Sigmoid colon (tissue), 4 donors: ENCODE measurements around the gene TNC.
"Not testable (repeated sequence)": the region's sequence is repeated elsewhere in the genome, so short reads cannot be mapped to it uniquely, and the experiment has no call there.

Experiments
- CTCF ChIP-seq, 4 experiments: fragments of 450-650 bp in 3 of 4; fragments of 200-600 bp in 1 of 4; IDR thresholded peaks; one replicate each; pipeline ENCODE4 v1.5.1; 2016 to 2019; ENCODE audit warnings: antibody characterized with exemption in 4 of 4, mild to moderate bottlenecking in 3 of 4, moderate library complexity in 2 of 4
- EP300 ChIP-seq, 4 donors: sonication (generic); formaldehyde crosslinking; IDR thresholded peaks; one replicate each; pipeline ENCODE4 v1.6.1; 2017; ENCODE audit warnings: antibody characterized with exemption in 4 of 4
- POLR2A ChIP-seq, 2 donors: fragments of 450-650 bp; IDR thresholded peaks; one replicate each; pipeline ENCODE4 v1.6.1; 2016; ENCODE audit warnings: antibody characterized with exemption in 2 of 2, mild to moderate bottlenecking in 2 of 2, moderate library complexity in 2 of 2
- POLR2AphosphoS5 ChIP-seq, 4 donors: sonication (generic); formaldehyde crosslinking; IDR thresholded peaks; one replicate each; pipeline ENCODE4 v1.6.1; 2017; ENCODE audit warnings: antibody characterized with exemption in 4 of 4

DNA sequence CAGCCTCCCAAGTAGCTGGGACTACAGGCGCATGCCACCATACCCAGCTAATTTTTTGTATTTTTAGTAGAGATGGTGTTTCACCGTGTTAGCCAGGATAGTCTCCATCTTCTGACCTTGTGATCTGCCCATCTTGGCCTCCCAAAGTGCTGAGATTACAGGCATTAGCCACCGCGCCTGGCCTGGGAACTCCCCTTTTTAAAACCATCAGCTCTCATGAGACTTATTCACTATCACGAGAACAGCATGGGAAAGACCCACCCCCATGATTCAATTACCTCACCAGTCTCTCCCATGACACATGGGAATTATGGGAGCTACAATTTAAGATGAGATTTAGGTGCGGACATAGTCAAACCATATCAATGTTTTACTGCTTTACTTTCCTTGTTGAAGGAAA, 10.8 kb upstream of the TNC start:
- not testable (repeated sequence) for TF ChIP-seq CTCF, POLR2AphosphoS5, POLR2A, EP300 (IDR thresholded peaks at IDR 0.05)
